Measurements from ENCODE around the gene NCKAP5.

DNA sequence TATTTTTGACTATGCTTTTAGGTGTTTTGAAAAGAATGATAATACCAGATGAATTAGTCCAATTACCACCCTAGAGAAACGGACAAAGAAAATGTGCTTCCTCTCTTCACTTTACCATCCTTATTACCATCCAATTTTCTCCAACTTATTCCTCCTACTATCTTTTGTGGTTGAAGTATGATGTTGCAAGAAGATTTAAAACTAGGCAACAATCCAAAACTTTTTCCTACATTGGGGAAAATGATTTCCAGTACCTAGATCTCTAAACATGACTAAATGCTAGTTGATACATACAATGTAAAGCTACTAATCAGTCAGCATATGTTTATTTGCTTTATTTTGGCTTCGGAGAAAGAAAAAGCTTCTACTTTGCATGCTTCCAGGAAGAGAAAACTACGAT lies 543.3 kb downstream of the NCKAP5 start:
- TF ChIP-seq, protein P1, sequence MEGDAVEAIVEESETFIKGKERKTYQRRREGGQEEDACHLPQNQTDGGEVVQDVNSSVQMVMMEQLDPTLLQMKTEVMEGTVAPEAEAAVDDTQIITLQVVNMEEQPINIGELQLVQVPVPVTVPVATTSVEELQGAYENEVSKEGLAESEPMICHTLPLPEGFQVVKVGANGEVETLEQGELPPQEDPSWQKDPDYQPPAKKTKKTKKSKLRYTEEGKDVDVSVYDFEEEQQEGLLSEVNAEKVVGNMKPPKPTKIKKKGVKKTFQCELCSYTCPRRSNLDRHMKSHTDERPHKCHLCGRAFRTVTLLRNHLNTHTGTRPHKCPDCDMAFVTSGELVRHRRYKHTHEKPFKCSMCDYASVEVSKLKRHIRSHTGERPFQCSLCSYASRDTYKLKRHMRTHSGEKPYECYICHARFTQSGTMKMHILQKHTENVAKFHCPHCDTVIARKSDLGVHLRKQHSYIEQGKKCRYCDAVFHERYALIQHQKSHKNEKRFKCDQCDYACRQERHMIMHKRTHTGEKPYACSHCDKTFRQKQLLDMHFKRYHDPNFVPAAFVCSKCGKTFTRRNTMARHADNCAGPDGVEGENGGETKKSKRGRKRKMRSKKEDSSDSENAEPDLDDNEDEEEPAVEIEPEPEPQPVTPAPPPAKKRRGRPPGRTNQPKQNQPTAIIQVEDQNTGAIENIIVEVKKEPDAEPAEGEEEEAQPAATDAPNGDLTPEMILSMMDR (IDR thresholded peaks at IDR 0.05 in 4 of 5, conservative IDR thresholded peaks at IDR 0.05 in 1 of 5): no peak
- no peak for TF ChIP-seq POLR2A (IDR thresholded peaks at IDR 0.05)
